Neural progenitor cell (in vitro differentiated cells): ENCODE measurements around the gene REELD1. TPM values are rescaled to one million over a fixed set of nuclear protein-coding genes. Genes with fewer than 3 reads are reported as not detected.

Experiments used
- DNase-seq: peaks from one replicate; pipeline ENCODE4 v3.0.0-alpha.2; 2016; ENCODE audit warnings: low spot score
- H2AFZ ChIP-seq: fragments of 200-600 bp; sonication (generic); replicated peaks from 2 replicates; pipeline ENCODE4 v1.6.1; 2016; ENCODE audit warnings: antibody characterized with exemption
- H3F3A ChIP-seq: fragments of 200-600 bp; sonication (generic); 2 replicates; pipeline ENCODE4 v1.6.1; 2016; ENCODE audit warnings: antibody characterized with exemption, low read depth
- H3K27ac ChIP-seq: fragments of 200-600 bp; sonication (generic); 2 replicates; pipeline ENCODE4 v1.5.1; 2016; ENCODE audit warnings: mild to moderate bottlenecking
- H3K27me3 ChIP-seq: fragments of 200-600 bp; sonication (generic); 2 replicates; pipeline ENCODE4 v1.6.1; 2016; ENCODE audit warnings: mild to moderate bottlenecking, moderate library complexity
- H3K36me3 ChIP-seq: fragments of 200-600 bp; sonication (generic); 2 replicates; pipeline ENCODE4 v1.5.1; 2016
- H3K4me1 ChIP-seq: fragments of 200-600 bp; sonication (generic); 2 replicates; pipeline ENCODE4 v1.6.1; 2016; ENCODE audit warnings: mixed run types
- H3K4me2 ChIP-seq: fragments of 200-600 bp; sonication (generic); 2 replicates; pipeline ENCODE4 v1.6.1; 2016
- H3K4me3 ChIP-seq: fragments of 200-600 bp; sonication (generic); 2 replicates; pipeline ENCODE4 v1.5.1; 2016
- H3K79me2 ChIP-seq: fragments of 200-600 bp; sonication (generic); 2 replicates; pipeline ENCODE4 v1.6.1; 2016; ENCODE audit warnings: low read depth
- H3K9ac ChIP-seq: fragments of 200-600 bp; sonication (generic); 2 replicates; pipeline ENCODE4 v1.6.1; 2016
- H3K9me3 ChIP-seq: fragments of 200-600 bp; sonication (generic); 2 replicates; pipeline ENCODE4 v1.5.1; 2016; ENCODE audit warnings: low read depth
- H4K20me1 ChIP-seq: fragments of 200-600 bp; sonication (generic); 2 replicates; pipeline ENCODE4 v1.6.1; 2016; ENCODE audit warnings: low read depth
- H3K27ac Mint-ChIP-seq: 3 replicates; pipeline ENCODE4 v1.8.0; 2021; ENCODE audit warnings: mixed read lengths
- H3K27me3 Mint-ChIP-seq: 2 replicates; pipeline ENCODE4 v1.8.0; 2022; ENCODE audit warnings: low read depth, mild to moderate bottlenecking, inconsistent platforms, moderate library complexity, mixed read lengths; ENCODE audit not compliant: insufficient read depth
- H3K36me3 Mint-ChIP-seq: 3 replicates; pipeline ENCODE4 v1.8.0; 2021; ENCODE audit warnings: mixed read lengths
- H3K4me1 Mint-ChIP-seq: 3 replicates; pipeline ENCODE4 v1.8.0; 2021; ENCODE audit warnings: mixed read lengths
- H3K4me3 Mint-ChIP-seq: 3 replicates; pipeline ENCODE4 v1.8.0; 2021; ENCODE audit warnings: mild to moderate bottlenecking, moderate library complexity, mixed read lengths
- H3K9me3 Mint-ChIP-seq: 3 replicates; pipeline ENCODE4 v1.8.0; 2020; ENCODE audit warnings: mixed read lengths
- EZH2 ChIP-seq: fragments of 200-600 bp; sonication (generic); IDR thresholded peaks from 2 replicates; pipeline ENCODE4 v1.6.1; 2017; ENCODE audit warnings: antibody characterized with exemption, mild to moderate bottlenecking, moderate library complexity
- EZH2phosphoT487 ChIP-seq: fragments of 200-600 bp; sonication (generic); IDR thresholded peaks from 2 replicates; pipeline ENCODE4 v1.6.1; 2017; ENCODE audit warnings: antibody characterized with exemption
- total RNA-seq: library from RNA; depleted of rRNA; stranded (reverse); fragments of >200 nt; gene quantifications from 2 replicates; pipeline ENCODE4 v1.2.3, GENCODE V29; 2015; ENCODE audit warnings: low replicate concordance
- TF ChIP-seq, protein P1 (sequence below): fragments of 200-600 bp; sonication (generic); IDR thresholded peaks from 2 replicates; pipeline ENCODE4 v1.5.1; 2017; ENCODE audit warnings: antibody characterized with exemption, mild to moderate bottlenecking

The REELD1 gene
- total RNA-seq, 1 donor from 2014 or later: not detected

DNA sequence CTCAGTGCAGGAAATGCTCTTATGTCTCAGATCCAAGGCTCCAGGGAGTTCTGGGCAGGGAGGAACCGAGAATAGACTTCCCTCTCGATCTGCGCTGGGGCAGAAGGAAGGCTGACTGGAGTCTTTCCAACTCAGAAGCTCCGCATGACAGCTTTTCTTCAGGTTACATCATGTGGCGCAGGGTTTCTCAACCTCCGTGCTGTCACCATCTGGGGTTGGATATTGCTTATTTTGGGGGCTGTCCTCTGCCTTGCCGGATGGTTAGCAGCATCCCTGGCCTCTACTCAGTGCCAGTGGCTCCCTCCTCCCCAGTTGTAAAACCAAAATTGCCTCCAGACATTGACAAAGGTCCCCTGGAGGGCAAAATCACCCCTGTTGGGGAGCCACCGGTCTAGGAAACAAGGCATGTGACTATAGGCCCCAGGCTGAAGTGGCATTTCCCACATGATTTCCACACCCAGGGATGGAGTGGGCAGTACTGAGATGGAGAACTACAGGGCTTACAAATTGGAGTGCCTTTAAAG lies 21.4 kb downstream of the REELD1 start:
- no peaks in the 10 kb centered on the region for H3F3A ChIP-seq
- H3K4me3 Mint-ChIP-seq: no peak overlapping the region
- H3K9me3 ChIP-seq: no peaks in the 10 kb centered on the region
- H3K4me1 ChIP-seq: no peaks in the 10 kb centered on the region
- no peak for DNase-seq
- no peak overlapping the region for H3K27ac Mint-ChIP-seq
- no peaks in the 10 kb centered on the region for H4K20me1 ChIP-seq
- no peak overlapping the region for H3K4me2 ChIP-seq
- H3K9ac ChIP-seq: no peak overlapping the region
- no peaks in the 10 kb centered on the region for H3K9me3 Mint-ChIP-seq
- H3K27ac ChIP-seq: no peak overlapping the region
- H3K79me2 ChIP-seq: no peaks in the 10 kb centered on the region
- H3K4me1 Mint-ChIP-seq: peaks cover 6% of the 10 kb centered on the region
- H3K4me3 ChIP-seq: no peak overlapping the region
- peaks cover 6% of the 10 kb centered on the region for H3K27me3 Mint-ChIP-seq
- no peaks in the 10 kb centered on the region for H3K36me3 ChIP-seq
- H3K36me3 Mint-ChIP-seq: no peaks in the 10 kb centered on the region
- H2AFZ ChIP-seq: no peak overlapping the region
- no peak for TF ChIP-seq EZH2
- no peak for TF ChIP-seq EZH2phosphoT487
- TF ChIP-seq, protein P1, sequence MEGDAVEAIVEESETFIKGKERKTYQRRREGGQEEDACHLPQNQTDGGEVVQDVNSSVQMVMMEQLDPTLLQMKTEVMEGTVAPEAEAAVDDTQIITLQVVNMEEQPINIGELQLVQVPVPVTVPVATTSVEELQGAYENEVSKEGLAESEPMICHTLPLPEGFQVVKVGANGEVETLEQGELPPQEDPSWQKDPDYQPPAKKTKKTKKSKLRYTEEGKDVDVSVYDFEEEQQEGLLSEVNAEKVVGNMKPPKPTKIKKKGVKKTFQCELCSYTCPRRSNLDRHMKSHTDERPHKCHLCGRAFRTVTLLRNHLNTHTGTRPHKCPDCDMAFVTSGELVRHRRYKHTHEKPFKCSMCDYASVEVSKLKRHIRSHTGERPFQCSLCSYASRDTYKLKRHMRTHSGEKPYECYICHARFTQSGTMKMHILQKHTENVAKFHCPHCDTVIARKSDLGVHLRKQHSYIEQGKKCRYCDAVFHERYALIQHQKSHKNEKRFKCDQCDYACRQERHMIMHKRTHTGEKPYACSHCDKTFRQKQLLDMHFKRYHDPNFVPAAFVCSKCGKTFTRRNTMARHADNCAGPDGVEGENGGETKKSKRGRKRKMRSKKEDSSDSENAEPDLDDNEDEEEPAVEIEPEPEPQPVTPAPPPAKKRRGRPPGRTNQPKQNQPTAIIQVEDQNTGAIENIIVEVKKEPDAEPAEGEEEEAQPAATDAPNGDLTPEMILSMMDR: no peak
- no peaks in the 10 kb centered on the region for H3K27me3 ChIP-seq

DNA sequence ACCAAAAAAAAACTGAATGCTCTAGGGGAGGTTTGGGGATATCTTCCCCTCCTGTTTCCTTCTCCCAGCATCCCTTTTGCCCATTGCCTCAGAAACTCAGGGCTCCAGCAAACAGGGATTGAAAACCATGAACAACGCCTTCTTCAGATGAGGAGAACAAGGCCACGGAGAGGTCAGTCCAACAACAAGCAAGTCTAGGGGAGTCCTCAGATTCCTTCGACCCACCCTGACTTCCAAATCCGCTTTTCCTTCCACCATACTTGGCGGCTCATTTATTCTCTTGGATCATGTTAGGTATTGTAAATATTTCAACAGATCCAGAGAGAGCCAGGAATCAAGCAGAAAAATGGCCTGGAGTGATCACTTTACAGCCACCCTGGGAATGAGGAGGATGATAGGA lies 21.9 kb downstream of the REELD1 start:
- Mint-ChIP-seq H3K9me3 (no peaks in the 10 kb centered on the region), H3K4me1 (peaks cover 9% of the 10 kb centered on the region), H3K27ac (no peak overlapping the region), H3K36me3 (no peaks in the 10 kb centered on the region), H3K4me3 (no peak overlapping the region), H3K27me3 (peaks cover 6% of the 10 kb centered on the region)
- Histone ChIP-seq H4K20me1 (no peaks in the 10 kb centered on the region), H3K9ac (no peak overlapping the region), H3K4me1 (no peaks in the 10 kb centered on the region), H3K4me2 (no peak overlapping the region), H3F3A (no peaks in the 10 kb centered on the region), H3K36me3 (no peaks in the 10 kb centered on the region), H3K9me3 (no peaks in the 10 kb centered on the region), H3K27me3 (no peaks in the 10 kb centered on the region), H2AFZ (no peak overlapping the region), H3K4me3 (no peak overlapping the region), H3K79me2 (no peaks in the 10 kb centered on the region), H3K27ac (no peak overlapping the region)
- TF ChIP-seq EZH2phosphoT487 (no peak), EZH2 (no peak)
- TF ChIP-seq, protein P1: no peak
- no peak for DNase-seq

DNA sequence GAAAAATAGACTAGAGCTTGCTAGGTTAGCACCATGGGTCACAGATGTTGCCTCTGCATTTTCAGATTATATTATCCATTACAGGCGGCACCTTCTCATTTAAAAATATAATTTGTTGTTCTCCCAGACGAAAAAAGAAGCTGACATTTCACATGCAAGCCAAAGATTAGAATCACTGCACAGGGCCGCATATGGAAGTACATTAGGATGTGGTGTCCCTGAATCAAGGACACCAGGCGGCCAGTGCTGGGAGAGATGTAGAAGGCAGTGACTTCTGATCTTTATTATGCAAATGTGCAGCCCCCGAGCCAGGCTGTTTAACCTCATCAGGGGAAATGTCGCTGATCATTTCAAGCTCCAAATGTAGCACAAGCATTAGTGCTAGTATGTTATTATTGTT lies 22.8 kb downstream of the REELD1 start:
- Histone ChIP-seq H3K27ac (no peak overlapping the region), H3K4me2 (no peak overlapping the region), H2AFZ (no peak overlapping the region), H3K9me3 (no peaks in the 10 kb centered on the region), H3K4me1 (no peaks in the 10 kb centered on the region), H3K9ac (no peak overlapping the region), H4K20me1 (no peaks in the 10 kb centered on the region), H3K27me3 (no peaks in the 10 kb centered on the region), H3K79me2 (no peaks in the 10 kb centered on the region), H3K4me3 (no peak overlapping the region), H3K36me3 (no peaks in the 10 kb centered on the region), H3F3A (no peaks in the 10 kb centered on the region)
- Mint-ChIP-seq H3K4me1 (peaks cover 13% of the 10 kb centered on the region), H3K9me3 (no peaks in the 10 kb centered on the region), H3K27me3 (peaks cover 6% of the 10 kb centered on the region), H3K4me3 (no peak overlapping the region), H3K27ac (no peak overlapping the region), H3K36me3 (no peaks in the 10 kb centered on the region)
- TF ChIP-seq EZH2: no peak
- TF ChIP-seq EZH2phosphoT487: no peak
- TF ChIP-seq, protein P1: no peak
- no peak for DNase-seq
